ENCODE results near the gene TK1. TPM values are rescaled to one million over a fixed set of nuclear protein-coding genes. Genes with fewer than 3 reads are reported as not detected.

TK1 gene
- total RNA-seq, 1 experiment from 2014 or later: 153 TPM

DNA sequence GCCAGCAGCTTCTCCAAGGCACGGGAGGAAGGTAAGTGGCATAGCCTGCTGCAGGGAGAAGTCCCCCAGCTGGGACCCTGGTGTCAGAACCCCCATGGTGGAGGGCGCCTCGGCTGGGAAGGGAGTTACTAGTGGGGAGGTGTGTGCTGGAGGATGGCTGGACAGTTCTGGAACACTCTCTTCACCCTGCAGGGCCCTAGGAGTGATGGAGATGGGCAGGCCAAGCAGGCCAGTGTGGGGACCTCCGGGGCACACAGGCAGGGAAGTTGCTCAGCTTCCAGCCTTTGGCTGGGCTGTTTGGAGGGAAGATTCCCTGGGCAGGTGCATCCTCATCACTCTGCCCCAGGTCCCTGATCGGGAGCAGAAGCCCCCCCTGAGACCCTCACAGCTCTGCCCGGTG is 40.0 kb downstream of the TK1 start:
- DNase-seq (ENCODE audit: low read depth, low spot score) (no peak), ATAC-seq (no peak)
- H3K27me3 ChIP-seq (ENCODE audit: control insufficient read depth, insufficient read depth, low read length): no peaks in the 10 kb centered on the region
- H3K4me1 ChIP-seq (ENCODE audit: control insufficient read depth, insufficient read depth, low read length): peaks cover 29% of the 10 kb centered on the region
- H3K9me3 ChIP-seq (ENCODE audit: control insufficient read depth, insufficient read depth, low read depth, low read length): no peaks in the 10 kb centered on the region
- POLR2A ChIA-PET: no interaction called here
- H3K36me3 ChIP-seq (ENCODE audit: control insufficient read depth, insufficient read depth, low read length): no peaks in the 10 kb centered on the region
- BruUV-seq (replicated peaks): no TSS peak
- no peak overlapping the region for H3K4me3 ChIP-seq (ENCODE audit: low read depth in 2 of 2, low read length in 2 of 2)
- CTCF ChIA-PET: no interaction called here
- intact Hi-C loops (cut with micrococcal nuclease; ENCODE audit: unreplicated experiment): no loop called here
- H3K27ac ChIP-seq (ENCODE audit: low read length): no peak overlapping the region
- in situ Hi-C loops (cut with HindIII; ENCODE audit: low pct_unique_long_range_greater_than_20kb, low sequenced_read_pairs): no loop called here
- TF ChIP-seq TCF7L2 (IDR thresholded peaks at IDR 0.05; ENCODE audit: low read depth, low read length): no peak
- no peak for TF ChIP-seq SIN3A (IDR thresholded peaks at IDR 0.05; ENCODE audit: borderline replicate concordance, insufficient read depth, low read depth, low read length)
- no peak for TF ChIP-seq POLR2AphosphoS5 (IDR thresholded peaks at IDR 0.05; ENCODE audit: low read depth, low read length)

DNA sequence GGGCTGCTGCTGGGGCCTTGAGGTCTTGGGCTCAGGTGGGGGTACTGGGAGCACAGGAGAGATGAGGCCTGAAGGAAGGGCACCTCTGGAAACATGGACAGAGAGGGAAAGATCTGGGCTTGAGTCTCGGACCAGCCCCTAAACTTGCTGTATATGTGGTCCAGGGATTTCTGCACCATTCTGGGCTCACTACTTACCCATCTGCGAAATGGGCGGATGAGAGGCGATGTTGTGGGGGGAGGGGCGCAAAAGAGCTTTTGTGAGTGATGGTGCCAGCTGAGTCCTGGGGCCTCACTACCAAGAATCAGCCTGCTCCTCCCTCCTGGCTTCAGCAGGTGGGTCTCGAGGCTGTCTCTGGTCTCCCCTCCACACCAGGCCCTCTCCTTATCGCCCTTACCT is 40.4 kb downstream of the TK1 start:
- Histone ChIP-seq H3K4me3 (ENCODE audit: low read depth in 2 of 2, low read length in 2 of 2) (no peak overlapping the region), H3K9me3 (ENCODE audit: control insufficient read depth, insufficient read depth, low read depth, low read length) (no peaks in the 10 kb centered on the region), H3K36me3 (ENCODE audit: control insufficient read depth, insufficient read depth, low read length) (no peaks in the 10 kb centered on the region), H3K27ac (ENCODE audit: low read length) (no peak overlapping the region), H3K27me3 (ENCODE audit: control insufficient read depth, insufficient read depth, low read length) (no peaks in the 10 kb centered on the region), H3K4me1 (ENCODE audit: control insufficient read depth, insufficient read depth, low read length) (peaks cover 33% of the 10 kb centered on the region)
- CTCF ChIA-PET: no interaction called here
- POLR2A ChIA-PET: no interaction called here
- ATAC-seq: no peak
- TF ChIP-seq POLR2AphosphoS5 (IDR thresholded peaks at IDR 0.05; ENCODE audit: low read depth, low read length): no peak
- TF ChIP-seq, protein P1, sequence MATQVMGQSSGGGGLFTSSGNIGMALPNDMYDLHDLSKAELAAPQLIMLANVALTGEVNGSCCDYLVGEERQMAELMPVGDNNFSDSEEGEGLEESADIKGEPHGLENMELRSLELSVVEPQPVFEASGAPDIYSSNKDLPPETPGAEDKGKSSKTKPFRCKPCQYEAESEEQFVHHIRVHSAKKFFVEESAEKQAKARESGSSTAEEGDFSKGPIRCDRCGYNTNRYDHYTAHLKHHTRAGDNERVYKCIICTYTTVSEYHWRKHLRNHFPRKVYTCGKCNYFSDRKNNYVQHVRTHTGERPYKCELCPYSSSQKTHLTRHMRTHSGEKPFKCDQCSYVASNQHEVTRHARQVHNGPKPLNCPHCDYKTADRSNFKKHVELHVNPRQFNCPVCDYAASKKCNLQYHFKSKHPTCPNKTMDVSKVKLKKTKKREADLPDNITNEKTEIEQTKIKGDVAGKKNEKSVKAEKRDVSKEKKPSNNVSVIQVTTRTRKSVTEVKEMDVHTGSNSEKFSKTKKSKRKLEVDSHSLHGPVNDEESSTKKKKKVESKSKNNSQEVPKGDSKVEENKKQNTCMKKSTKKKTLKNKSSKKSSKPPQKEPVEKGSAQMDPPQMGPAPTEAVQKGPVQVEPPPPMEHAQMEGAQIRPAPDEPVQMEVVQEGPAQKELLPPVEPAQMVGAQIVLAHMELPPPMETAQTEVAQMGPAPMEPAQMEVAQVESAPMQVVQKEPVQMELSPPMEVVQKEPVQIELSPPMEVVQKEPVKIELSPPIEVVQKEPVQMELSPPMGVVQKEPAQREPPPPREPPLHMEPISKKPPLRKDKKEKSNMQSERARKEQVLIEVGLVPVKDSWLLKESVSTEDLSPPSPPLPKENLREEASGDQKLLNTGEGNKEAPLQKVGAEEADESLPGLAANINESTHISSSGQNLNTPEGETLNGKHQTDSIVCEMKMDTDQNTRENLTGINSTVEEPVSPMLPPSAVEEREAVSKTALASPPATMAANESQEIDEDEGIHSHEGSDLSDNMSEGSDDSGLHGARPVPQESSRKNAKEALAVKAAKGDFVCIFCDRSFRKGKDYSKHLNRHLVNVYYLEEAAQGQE (IDR thresholded peaks at IDR 0.05; ENCODE audit: insufficient read depth in 1 of 2, low read depth in 2 of 2, low read length in 1 of 2): no peak
- no peak for TF ChIP-seq SIN3A (IDR thresholded peaks at IDR 0.05; ENCODE audit: borderline replicate concordance, insufficient read depth, low read depth, low read length)
- no peak for TF ChIP-seq TCF7L2 (IDR thresholded peaks at IDR 0.05; ENCODE audit: low read depth, low read length)
- TF ChIP-seq, protein P2, sequence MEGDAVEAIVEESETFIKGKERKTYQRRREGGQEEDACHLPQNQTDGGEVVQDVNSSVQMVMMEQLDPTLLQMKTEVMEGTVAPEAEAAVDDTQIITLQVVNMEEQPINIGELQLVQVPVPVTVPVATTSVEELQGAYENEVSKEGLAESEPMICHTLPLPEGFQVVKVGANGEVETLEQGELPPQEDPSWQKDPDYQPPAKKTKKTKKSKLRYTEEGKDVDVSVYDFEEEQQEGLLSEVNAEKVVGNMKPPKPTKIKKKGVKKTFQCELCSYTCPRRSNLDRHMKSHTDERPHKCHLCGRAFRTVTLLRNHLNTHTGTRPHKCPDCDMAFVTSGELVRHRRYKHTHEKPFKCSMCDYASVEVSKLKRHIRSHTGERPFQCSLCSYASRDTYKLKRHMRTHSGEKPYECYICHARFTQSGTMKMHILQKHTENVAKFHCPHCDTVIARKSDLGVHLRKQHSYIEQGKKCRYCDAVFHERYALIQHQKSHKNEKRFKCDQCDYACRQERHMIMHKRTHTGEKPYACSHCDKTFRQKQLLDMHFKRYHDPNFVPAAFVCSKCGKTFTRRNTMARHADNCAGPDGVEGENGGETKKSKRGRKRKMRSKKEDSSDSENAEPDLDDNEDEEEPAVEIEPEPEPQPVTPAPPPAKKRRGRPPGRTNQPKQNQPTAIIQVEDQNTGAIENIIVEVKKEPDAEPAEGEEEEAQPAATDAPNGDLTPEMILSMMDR (IDR thresholded peaks at IDR 0.05): no peak
- in situ Hi-C loops (cut with HindIII; ENCODE audit: low pct_unique_long_range_greater_than_20kb, low sequenced_read_pairs) (no loop called here), intact Hi-C loops (cut with micrococcal nuclease; ENCODE audit: unreplicated experiment) (no loop called here)
- DNase-seq (ENCODE audit: low read depth, low spot score): no peak
- no TSS peak for BruUV-seq (replicated peaks)
